PC-3 (cell line): Measurements from ENCODE around the gene PTCH1.

Experiments used
- EZH2 ChIP-seq: fragments of 300-600 bp; sonication (generic); IDR thresholded peaks from one replicate; pipeline ENCODE4 v1.6.1; 2017; ENCODE audit warnings: antibody characterized with exemption, mild to moderate bottlenecking, low read length; ENCODE audit not compliant: unreplicated experiment
- EZH2phosphoT487 ChIP-seq: fragments of 300-600 bp; sonication (generic); IDR thresholded peaks from 2 replicates; pipeline ENCODE4 v1.6.1; 2018; ENCODE audit warnings: mild to moderate bottlenecking, antibody characterized with exemption, low read length, borderline replicate concordance
- TF ChIP-seq, protein P1 (sequence below): fragments of 300-600 bp; sonication (generic); conservative IDR thresholded peaks from 2 replicates; pipeline ENCODE4 v1.5.1; 2017; ENCODE audit warnings: antibody characterized with exemption, low read depth, mild to moderate bottlenecking, low read length

DNA sequence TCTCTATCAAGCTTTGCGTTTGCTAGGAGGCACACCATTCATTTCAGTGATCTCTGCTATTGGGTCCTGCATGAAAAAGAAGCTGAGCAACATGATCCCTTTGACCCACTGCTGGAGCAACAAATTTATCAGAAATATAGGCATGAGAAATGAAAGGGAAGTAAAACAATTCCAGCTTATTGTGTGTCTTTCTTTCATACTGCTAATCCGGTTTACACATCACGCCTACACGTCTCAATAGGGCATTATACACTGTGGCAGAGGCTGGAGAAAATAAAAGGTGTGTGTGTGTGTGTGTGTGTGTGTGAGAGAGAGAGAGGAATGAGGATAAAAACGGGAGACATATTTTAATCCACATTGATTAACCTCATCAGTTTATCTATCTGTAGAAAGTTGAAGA is 2.4 kb downstream of the PTCH1 start:
- TF ChIP-seq EZH2 = no peak
- TF ChIP-seq, protein P1, sequence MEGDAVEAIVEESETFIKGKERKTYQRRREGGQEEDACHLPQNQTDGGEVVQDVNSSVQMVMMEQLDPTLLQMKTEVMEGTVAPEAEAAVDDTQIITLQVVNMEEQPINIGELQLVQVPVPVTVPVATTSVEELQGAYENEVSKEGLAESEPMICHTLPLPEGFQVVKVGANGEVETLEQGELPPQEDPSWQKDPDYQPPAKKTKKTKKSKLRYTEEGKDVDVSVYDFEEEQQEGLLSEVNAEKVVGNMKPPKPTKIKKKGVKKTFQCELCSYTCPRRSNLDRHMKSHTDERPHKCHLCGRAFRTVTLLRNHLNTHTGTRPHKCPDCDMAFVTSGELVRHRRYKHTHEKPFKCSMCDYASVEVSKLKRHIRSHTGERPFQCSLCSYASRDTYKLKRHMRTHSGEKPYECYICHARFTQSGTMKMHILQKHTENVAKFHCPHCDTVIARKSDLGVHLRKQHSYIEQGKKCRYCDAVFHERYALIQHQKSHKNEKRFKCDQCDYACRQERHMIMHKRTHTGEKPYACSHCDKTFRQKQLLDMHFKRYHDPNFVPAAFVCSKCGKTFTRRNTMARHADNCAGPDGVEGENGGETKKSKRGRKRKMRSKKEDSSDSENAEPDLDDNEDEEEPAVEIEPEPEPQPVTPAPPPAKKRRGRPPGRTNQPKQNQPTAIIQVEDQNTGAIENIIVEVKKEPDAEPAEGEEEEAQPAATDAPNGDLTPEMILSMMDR = no peak
- TF ChIP-seq EZH2phosphoT487 = no peak
